Fibroblast of lung (primary cell): Measurements from ENCODE around the gene SERINC5. TPM values are rescaled to one million over a fixed set of nuclear protein-coding genes. Genes with fewer than 3 reads are reported as not detected.
"Not testable (repeated sequence)": the region's sequence is repeated elsewhere in the genome, so short reads cannot be mapped to it uniquely, and the experiment has no call there.

Experiments used
- DNase-seq, 2 donors: peaks; one replicate each; pipeline versions ENCODE4 v3.0.0 to v3.0.0-alpha.2; 2010; ENCODE audit warnings: low read depth in 2 of 2
- H2AFZ ChIP-seq: 2 replicates; pipeline ENCODE4 v1.5.1; 2012; ENCODE audit warnings: low read length, control low read depth, inconsistent platforms
- H3K27ac ChIP-seq: 2 replicates; pipeline ENCODE4 v1.5.1; 2011; ENCODE audit warnings: low read length, control low read depth; ENCODE audit not compliant: insufficient read depth
- H3K27me3 ChIP-seq: 2 replicates; pipeline ENCODE4 v1.5.1; 2011; ENCODE audit warnings: mild to moderate bottlenecking, low read length; ENCODE audit not compliant: control insufficient read depth, insufficient read depth
- H3K36me3 ChIP-seq: 2 replicates; pipeline ENCODE4 v1.5.1; 2011; ENCODE audit warnings: low read length; ENCODE audit not compliant: control insufficient read depth, insufficient read depth
- H3K4me1 ChIP-seq: 2 replicates; pipeline ENCODE4 v1.5.1; 2011; ENCODE audit warnings: low read length; ENCODE audit not compliant: control insufficient read depth, insufficient read depth; ENCODE audit errors: extremely low read depth
- H3K4me2 ChIP-seq: 2 replicates; pipeline ENCODE4 v1.5.1; 2011; ENCODE audit warnings: low read length, control low read depth; ENCODE audit not compliant: insufficient read depth; ENCODE audit errors: extremely low read depth
- H3K4me3 ChIP-seq, 4 experiments: fragments of 200-600 bp in 1 of 4; sonication (generic) in 1 of 4; replicated peaks in 1 of 4; 2 replicates each; pipeline ENCODE4 v1.5.1; 2011 to 2016; ENCODE audit warnings: low read length in 4 of 4, low read depth in 3 of 4, mild to moderate bottlenecking in 3 of 4, control low read depth in 2 of 4, inconsistent platforms in 1 of 4, mixed read lengths in 1 of 4; ENCODE audit not compliant: insufficient read depth in 1 of 4; ENCODE audit errors: control extremely low read depth in 1 of 4
- H3K79me2 ChIP-seq: 2 replicates; pipeline ENCODE4 v1.5.1; 2012; ENCODE audit warnings: mild to moderate bottlenecking, low read length, inconsistent platforms; ENCODE audit not compliant: control insufficient read depth, insufficient read depth
- H3K9ac ChIP-seq: 2 replicates; pipeline ENCODE4 v1.5.1; 2011; ENCODE audit warnings: mild to moderate bottlenecking, low read length, control low read depth; ENCODE audit not compliant: insufficient read depth
- H3K9me3 ChIP-seq: 2 replicates; pipeline ENCODE4 v1.5.1; 2012; ENCODE audit warnings: low read depth, low read length; ENCODE audit not compliant: control insufficient read depth, insufficient read depth
- H4K20me1 ChIP-seq: 2 replicates; pipeline ENCODE4 v1.5.1; 2011; ENCODE audit warnings: low read length; ENCODE audit not compliant: control insufficient read depth, insufficient read depth; ENCODE audit errors: extremely low read depth
- CTCF ChIP-seq, 2 donors: IDR thresholded peaks in 1 of 2; conservative IDR thresholded peaks in 1 of 2; 1 replicate in 1 of 2; 2 replicates in 1 of 2; pipeline ENCODE4 v1.5.1; 2011 to 2012; ENCODE audit warnings: low read length in 2 of 2, control low read depth in 1 of 2, inconsistent platforms in 1 of 2, low read depth in 1 of 2, mild to moderate bottlenecking in 1 of 2
- EZH2 ChIP-seq: IDR thresholded peaks from 2 replicates; pipeline ENCODE4 v1.5.1; 2012; ENCODE audit warnings: low read length, control low read depth, mild to moderate bottlenecking; ENCODE audit errors: missing control alignments
- polyA plus RNA-seq, 2 donors: library from polyadenylated mRNA; depleted of rRNA in 1 of 2; stranded (reverse) in 1 of 2; unstranded in 1 of 2; fragments of >200 nt; gene quantifications; 2 replicates each; pipeline ENCODE4 v1.2.1, GENCODE V29; 2011 to 2012; ENCODE audit warnings: missing spikeins in 1 of 2
- total RNA-seq: library from RNA; depleted of rRNA; stranded (reverse); fragments of >200 nt; gene quantifications from 2 replicates; pipeline ENCODE4 v1.2.1, GENCODE V29; 2014

Gene SERINC5
- total and polyA plus RNA-seq, 2 donors (not counting 1 experiment from before 2014, with no cell fraction given), result 9.5 to 10.9 TPM

- Histone ChIP-seq H2AFZ (no peak overlapping the region), H3K9ac (no peak overlapping the region), H3K4me3 (no peak overlapping the region), H3K27me3 (no peaks in the 10 kb centered on the region), H3K36me3 (no peaks in the 10 kb centered on the region), H3K27ac (no peak overlapping the region), H3K4me1 (no peaks in the 10 kb centered on the region), H3K9me3 (no peaks in the 10 kb centered on the region), H3K79me2 (no peaks in the 10 kb centered on the region), H4K20me1 (no peaks in the 10 kb centered on the region), H3K4me2 (no peak overlapping the region)
- DNase-seq, result no peak
- no peak for TF ChIP-seq CTCF (conservative IDR thresholded peaks at IDR 0.05 in 1 of 2, IDR thresholded peaks at IDR 0.05 in 1 of 2; ENCODE audit: low read depth in 1 of 2, low read length in 2 of 2)
- TF ChIP-seq EZH2, result no peak
Measured at GRCh38 chr5:80185095-80185494, 70.8 kb downstream of the SERINC5 start.

- Histone ChIP-seq H3K79me2 (no peaks in the 10 kb centered on the region), H3K4me2 (no peak overlapping the region), H3K36me3 (no peaks in the 10 kb centered on the region)
Measured at GRCh38 chr5:80184235-80185023, 71.4 kb downstream of the SERINC5 start.

GRCh38 chr5:80183728-80184234, 72.1 kb downstream of the SERINC5 start:
- not testable (repeated sequence) for H2AFZ ChIP-seq, H3K27ac ChIP-seq, H3K9ac ChIP-seq, H3K27me3 ChIP-seq, H3K4me2 ChIP-seq, H3K9me3 ChIP-seq, H3K79me2 ChIP-seq, H3K36me3 ChIP-seq, H3K4me3 ChIP-seq, H3K4me1 ChIP-seq, DNase-seq, H4K20me1 ChIP-seq

More at GRCh38 chr5:80184235-80185023, 71.4 kb downstream of the SERINC5 start:
- no peak for DNase-seq
- Histone ChIP-seq H4K20me1 (no peaks in the 10 kb centered on the region), H3K27ac (no peak overlapping the region), H3K4me1 (no peaks in the 10 kb centered on the region), H3K9me3 (no peaks in the 10 kb centered on the region), H3K9ac (no peak overlapping the region), H2AFZ (no peak overlapping the region), H3K27me3 (no peaks in the 10 kb centered on the region), H3K4me3 (no peak overlapping the region)
- TF ChIP-seq CTCF (conservative IDR thresholded peaks at IDR 0.05 in 1 of 2, IDR thresholded peaks at IDR 0.05 in 1 of 2; ENCODE audit: low read depth in 1 of 2, low read length in 2 of 2) (no peak), EZH2 (no peak)
